Right cardiac atrium (tissue), 5 donors: Measurements from ENCODE around the gene STK25. TPM values are rescaled to one million over a fixed set of nuclear protein-coding genes. Genes with fewer than 3 reads are reported as not detected.
A peak's percentile ranks its signal among the peaks of the same experiment; 100 is the strongest.

Experiments
- ATAC-seq, 2 donors: fragments of 200-7000 bp; cut with Tn5 transposase; one replicate each; pipeline versions ENCODE4 v1.8.0 to v1.9.1; 2020; ENCODE audit warnings: moderate library complexity in 2 of 2, mild to moderate bottlenecking in 1 of 2
- DNase-seq, 3 donors: peaks; one replicate each; pipeline ENCODE4 v3.0.0-alpha.2; 2020
- H3K27ac ChIP-seq: one replicate; pipeline ENCODE4 v1.5.1; 2013; ENCODE audit warnings: mild to moderate bottlenecking, low read length, control low read depth, moderate library complexity
- H3K27me3 ChIP-seq: one replicate; pipeline ENCODE4 v1.6.1; 2013; ENCODE audit not compliant: control insufficient read depth, insufficient read depth
- H3K4me1 ChIP-seq: one replicate; pipeline ENCODE4 v1.6.1; 2013; ENCODE audit warnings: low read length; ENCODE audit not compliant: control insufficient read depth, insufficient read depth
- H3K4me3 ChIP-seq: one replicate; pipeline ENCODE4 v1.5.1; 2013; ENCODE audit warnings: low read length, control low read depth
- H3K9me3 ChIP-seq: one replicate; pipeline ENCODE4 v1.6.1; 2013; ENCODE audit warnings: low read length; ENCODE audit not compliant: control insufficient read depth
- WGBS: extraction: QIAGEN DNeasy Blood & Tissue Kit; methylation state at CpG from one replicate; pipeline ENCODE4 v1.1.7; 2013; 5-methylcytosine and 5-hydroxymethylcytosine counted together
- intact Hi-C, 4 donors: fragments of 100-400 bp; cut with DNase I; formaldehyde crosslinking; loops; one replicate each; pipeline versions ENCODE4 v1.11.0 to v1.14.0; 2022 to 2023
- polyA plus RNA-seq: library from polyadenylated mRNA; stranded (reverse); fragments of 200-250 nt; gene quantifications from one replicate; pipeline ENCODE4 v1.2.3, GENCODE V29; 2013
- total RNA-seq, 4 donors: library from RNA; stranded (reverse); fragmentation: NEBNext Ultra II Directional; extraction: Animal tissue kit (Norgen Biotek cat#: 25700); gene quantifications; one replicate each; pipeline ENCODE4 v1.2.1, GENCODE V29; 2021
- donor health status: healthy with polysubstance abuse.
- donor health status: DM: no; HTN: yes; CAD: no.
- donor health status: DM: no; HTN: no; CAD: no.
- donor health status: DM: no; HTN: yes; CAD: no; lungs with severe emphysema.
- donor health status: DM: yes; HTN: yes; CAD: no.

Gene STK25
- total and polyA plus RNA-seq, 5 donors = 84.7 to 116 (median 96.8) TPM

GRCh38 chr2:241473399-241473798, 35.0 kb downstream of the STK25 start:
- Histone ChIP-seq H3K4me1 (no peaks in the 10 kb centered on the region), H3K27me3 (no peaks in the 10 kb centered on the region), H3K27ac (no peak overlapping the region), H3K9me3 (no peaks in the 10 kb centered on the region), H3K4me3 (no peak overlapping the region)
- WGBS = 96% methylated on average over 3 of the region's 3 CpGs
- no peak for DNase-seq
- intact Hi-C loops = no loop called here
- no peak for ATAC-seq

- ATAC-seq (no peak), DNase-seq (no peak)
- Histone ChIP-seq H3K9me3 (no peaks in the 10 kb centered on the region), H3K27ac (no peak overlapping the region), H3K4me1 (no peaks in the 10 kb centered on the region), H3K27me3 (no peaks in the 10 kb centered on the region), H3K4me3 (no peak overlapping the region)
- intact Hi-C loops = no loop called here
- WGBS = 87% methylated on average over 2 of the region's 2 CpGs
These were observed 38.6 kb downstream of the STK25 start for GRCh38 chr2:241469746-241470145.

GRCh38 chr2:241468476-241468781, 40.0 kb downstream of the STK25 start:
- no peak for ATAC-seq
- intact Hi-C loops = no loop called here
- H3K9me3 ChIP-seq = no peaks in the 10 kb centered on the region
- H3K4me1 ChIP-seq = no peaks in the 10 kb centered on the region
- 85% methylated on average over 2 of the region's 2 CpGs for WGBS
- H3K4me3 ChIP-seq = no peak overlapping the region
- H3K27me3 ChIP-seq = no peaks in the 10 kb centered on the region
- H3K27ac ChIP-seq = no peak overlapping the region
- no peak for DNase-seq

GRCh38 chr2:241467777-241468475, 40.5 kb downstream of the STK25 start:
- H3K9me3 ChIP-seq = no peaks in the 10 kb centered on the region
- 91% methylated on average over 23 of the region's 23 CpGs for WGBS
- intact Hi-C loops = no loop called here
- no peak for ATAC-seq
- no peaks in the 10 kb centered on the region for H3K27me3 ChIP-seq
- no peak for DNase-seq
- no peak overlapping the region for H3K4me3 ChIP-seq
- no peaks in the 10 kb centered on the region for H3K4me1 ChIP-seq
- no peak overlapping the region for H3K27ac ChIP-seq

GRCh38 chr2:241466230-241466629, 42.2 kb downstream of the STK25 start:
- intact Hi-C loops = no loop called here
- WGBS = 88% methylated on average over 10 of the region's 10 CpGs

GRCh38 chr2:241465543-241465942, 42.8 kb downstream of the STK25 start:
- Histone ChIP-seq H3K4me1 (no peaks in the 10 kb centered on the region), H3K4me3 (no peak overlapping the region), H3K27me3 (no peaks in the 10 kb centered on the region), H3K9me3 (no peaks in the 10 kb centered on the region), H3K27ac (no peak overlapping the region)
- no peak for DNase-seq
- ATAC-seq = no peak
- intact Hi-C loops = no loop called here
- WGBS = 72% methylated on average over 12 of the region's 12 CpGs

More at GRCh38 chr2:241466230-241466629, 42.2 kb downstream of the STK25 start:
- Histone ChIP-seq H3K27ac (no peak overlapping the region), H3K4me1 (no peaks in the 10 kb centered on the region), H3K27me3 (no peaks in the 10 kb centered on the region), H3K4me3 (no peak overlapping the region), H3K9me3 (no peaks in the 10 kb centered on the region)
- no peak for ATAC-seq
- no peak for DNase-seq

- no peak for ATAC-seq
- Histone ChIP-seq H3K27ac (no peak overlapping the region), H3K4me3 (no peak overlapping the region), H3K27me3 (no peaks in the 10 kb centered on the region), H3K4me1 (no peaks in the 10 kb centered on the region), H3K9me3 (no peaks in the 10 kb centered on the region)
- no peak for DNase-seq
- intact Hi-C loops = no loop called here
- 88% methylated on average over 18 of the region's 18 CpGs for WGBS
These were observed 44.9 kb downstream of the STK25 start for GRCh38 chr2:241463276-241464135.

- no peaks in the 10 kb centered on the region for H3K9me3 ChIP-seq
- H3K4me1 ChIP-seq = no peaks in the 10 kb centered on the region
- no peaks in the 10 kb centered on the region for H3K27me3 ChIP-seq
- H3K27ac ChIP-seq = no peak overlapping the region
- DNase-seq = no peak
- no peak overlapping the region for H3K4me3 ChIP-seq
- intact Hi-C loops = no loop called here
- WGBS = 92% methylated on average over 19 of the region's 19 CpGs
- ATAC-seq = peak in 1 of 2 donors; percentile 11
These were observed 46.4 kb downstream of the STK25 start for GRCh38 chr2:241461693-241462677.

- 75% methylated on average over 3 of the region's 3 CpGs for WGBS
- H3K4me3 ChIP-seq = no peak overlapping the region
- intact Hi-C loops = no loop called here
These were observed 47.8 kb downstream of the STK25 start for GRCh38 chr2:241460631-241461030.

GRCh38 chr2:241459520-241459919, 48.9 kb downstream of the STK25 start:
- intact Hi-C loops = no loop called here
- no peak for DNase-seq
- Histone ChIP-seq H3K27me3 (no peaks in the 10 kb centered on the region), H3K4me3 (no peak overlapping the region), H3K27ac (no peak overlapping the region), H3K9me3 (no peaks in the 10 kb centered on the region), H3K4me1 (no peaks in the 10 kb centered on the region)
- WGBS = 95% methylated on average over 13 of the region's 13 CpGs
- no peak for ATAC-seq

More at GRCh38 chr2:241460631-241461030, 47.8 kb downstream of the STK25 start:
- Histone ChIP-seq H3K27me3 (no peaks in the 10 kb centered on the region), H3K27ac (no peak overlapping the region), H3K4me1 (no peaks in the 10 kb centered on the region), H3K9me3 (no peaks in the 10 kb centered on the region)
- ATAC-seq (peak in 1 of 2 donors; percentile 10), DNase-seq (no peak)
